ENCODE measurements around the gene TMOD4.
"Not testable (repeated sequence)": the region's sequence is repeated elsewhere in the genome, so short reads cannot be mapped to it uniquely, and the experiment has no call there.

The TMOD4 gene

GRCh38 chr1:151194894-151195594, 19.3 kb upstream of the TMOD4 start:
- not testable (repeated sequence) for H2AFZ ChIP-seq (ENCODE audit: low read depth, low read length); H3K36me3 ChIP-seq (ENCODE audit: control insufficient read depth in 1 of 2, insufficient read depth in 2 of 2, low read depth in 1 of 2, low read length in 2 of 2); H3K9me3 ChIP-seq (ENCODE audit: control insufficient read depth, low read length); H3K79me1 ChIP-seq (replicated peaks; ENCODE audit: low read length, poor library complexity, severe bottlenecking); H4K8ac ChIP-seq (ENCODE audit: low read length); H4K91ac ChIP-seq (ENCODE audit: low read length); H3K27me3 ChIP-seq (ENCODE audit: control insufficient read depth in 1 of 2, insufficient read depth in 1 of 2, low read length in 2 of 2); H2BK120ac ChIP-seq (ENCODE audit: low read depth, low read length); H2BK12ac ChIP-seq (ENCODE audit: low read length in 2 of 2); H3K4me1 ChIP-seq (ENCODE audit: control insufficient read depth, insufficient read depth, low read depth, low read length); H3K4me2 ChIP-seq (ENCODE audit: low read length, poor library complexity, severe bottlenecking); H2BK5ac ChIP-seq (ENCODE audit: low read depth, low read length, poor library complexity, severe bottlenecking); H3K18ac ChIP-seq (ENCODE audit: low read depth in 1 of 2, low read length in 2 of 2); H2AK5ac ChIP-seq (ENCODE audit: low read length, severe bottlenecking); H3K4ac ChIP-seq (ENCODE audit: low read depth in 1 of 2, low read length in 2 of 2); H3K23ac ChIP-seq (ENCODE audit: low read length in 2 of 2)
- Histone ChIP-seq H3K27ac (ENCODE audit: low read length, poor library complexity, severe bottlenecking) (peak overlapping the region; percentile 76), H3K4me3 (ENCODE audit: insufficient read depth in 1 of 2, low read depth in 1 of 2, low read length in 2 of 2) (peak overlapping the region in 1 of 2 experiments; percentile 53), H2BK15ac (ENCODE audit: low read depth, poor library complexity, severe bottlenecking) (peak overlapping the region; percentile 82), H3K9ac (ENCODE audit: low read length) (peak overlapping the region; percentile 86), H3K14ac (ENCODE audit: low read length in 2 of 2) (peak overlapping the region in 1 of 2 experiments; percentile 6)
- WGBS: 80% methylated on average over 9 of the region's 17 CpGs
- DNase-seq: peak; percentile 56

GRCh38 chr1:151193856-151194255, 18.1 kb upstream of the TMOD4 start:
- no CpG with 5 or more reads among the region's 1 CpG for WGBS
- no peak overlapping the region for H3K23ac ChIP-seq (ENCODE audit: low read length in 2 of 2)
- no peak overlapping the region for H4K91ac ChIP-seq (ENCODE audit: low read length)
- no peak overlapping the region for H3K14ac ChIP-seq (ENCODE audit: low read length in 2 of 2)
- H3K79me1 ChIP-seq (replicated peaks; ENCODE audit: low read length, poor library complexity, severe bottlenecking): peaks cover 7% of the 10 kb centered on the region
- no peak overlapping the region for H2BK15ac ChIP-seq (ENCODE audit: low read depth, poor library complexity, severe bottlenecking)
- no peak overlapping the region for H3K4me2 ChIP-seq (ENCODE audit: low read length, poor library complexity, severe bottlenecking)
- H3K9ac ChIP-seq (ENCODE audit: low read length): no peak overlapping the region
- H2AFZ ChIP-seq (ENCODE audit: low read depth, low read length): no peak overlapping the region
- H3K18ac ChIP-seq (ENCODE audit: low read depth in 1 of 2, low read length in 2 of 2): no peak overlapping the region
- H3K27ac ChIP-seq (ENCODE audit: low read length, poor library complexity, severe bottlenecking): no peak overlapping the region
- no peak for DNase-seq
- peaks cover 5% of the 10 kb centered on the region for H3K4me1 ChIP-seq (ENCODE audit: control insufficient read depth, insufficient read depth, low read depth, low read length)
- no peak overlapping the region for H2BK12ac ChIP-seq (ENCODE audit: low read length in 2 of 2)
- no peak overlapping the region for H3K4me3 ChIP-seq (ENCODE audit: insufficient read depth in 1 of 2, low read depth in 1 of 2, low read length in 2 of 2)
- no peaks in the 10 kb centered on the region for H3K27me3 ChIP-seq (ENCODE audit: control insufficient read depth in 1 of 2, insufficient read depth in 1 of 2, low read length in 2 of 2)
- H3K9me3 ChIP-seq (ENCODE audit: control insufficient read depth, low read length): no peaks in the 10 kb centered on the region
- H3K36me3 ChIP-seq (ENCODE audit: control insufficient read depth in 1 of 2, insufficient read depth in 2 of 2, low read depth in 1 of 2, low read length in 2 of 2): no peaks in the 10 kb centered on the region
- H2BK120ac ChIP-seq (ENCODE audit: low read depth, low read length): no peak overlapping the region
- H2BK5ac ChIP-seq (ENCODE audit: low read depth, low read length, poor library complexity, severe bottlenecking): no peak overlapping the region
- no peak overlapping the region for H2AK5ac ChIP-seq (ENCODE audit: low read length, severe bottlenecking)
- H4K8ac ChIP-seq (ENCODE audit: low read length): no peak overlapping the region
- no peak overlapping the region for H3K4ac ChIP-seq (ENCODE audit: low read depth in 1 of 2, low read length in 2 of 2)

- H3K4me2 ChIP-seq (ENCODE audit: low read length, poor library complexity, severe bottlenecking): no peak overlapping the region
- H2BK12ac ChIP-seq (ENCODE audit: low read length in 2 of 2): no peak overlapping the region
- no peak overlapping the region for H3K23ac ChIP-seq (ENCODE audit: low read length in 2 of 2)
- H3K9me3 ChIP-seq (ENCODE audit: control insufficient read depth, low read length): no peaks in the 10 kb centered on the region
- no peaks in the 10 kb centered on the region for H3K27me3 ChIP-seq (ENCODE audit: control insufficient read depth in 1 of 2, insufficient read depth in 1 of 2, low read length in 2 of 2)
- peaks cover 10% of the 10 kb centered on the region for H3K79me1 ChIP-seq (replicated peaks; ENCODE audit: low read length, poor library complexity, severe bottlenecking)
- no peak overlapping the region for H3K4me3 ChIP-seq (ENCODE audit: insufficient read depth in 1 of 2, low read depth in 1 of 2, low read length in 2 of 2)
- H4K8ac ChIP-seq (ENCODE audit: low read length): no peak overlapping the region
- H2AK5ac ChIP-seq (ENCODE audit: low read length, severe bottlenecking): no peak overlapping the region
- no peak overlapping the region for H2BK120ac ChIP-seq (ENCODE audit: low read depth, low read length)
- H3K18ac ChIP-seq (ENCODE audit: low read depth in 1 of 2, low read length in 2 of 2): no peak overlapping the region
- H3K36me3 ChIP-seq (ENCODE audit: control insufficient read depth in 1 of 2, insufficient read depth in 2 of 2, low read depth in 1 of 2, low read length in 2 of 2): no peaks in the 10 kb centered on the region
- H3K4ac ChIP-seq (ENCODE audit: low read depth in 1 of 2, low read length in 2 of 2): no peak overlapping the region
- H4K91ac ChIP-seq (ENCODE audit: low read length): no peak overlapping the region
- peaks cover 5% of the 10 kb centered on the region for H3K4me1 ChIP-seq (ENCODE audit: control insufficient read depth, insufficient read depth, low read depth, low read length)
- no peak overlapping the region for H3K9ac ChIP-seq (ENCODE audit: low read length)
- H3K14ac ChIP-seq (ENCODE audit: low read length in 2 of 2): no peak overlapping the region
- H2AFZ ChIP-seq (ENCODE audit: low read depth, low read length): no peak overlapping the region
- no peak overlapping the region for H2BK5ac ChIP-seq (ENCODE audit: low read depth, low read length, poor library complexity, severe bottlenecking)
- no peak for DNase-seq
- H2BK15ac ChIP-seq (ENCODE audit: low read depth, poor library complexity, severe bottlenecking): no peak overlapping the region
- no peak overlapping the region for H3K27ac ChIP-seq (ENCODE audit: low read length, poor library complexity, severe bottlenecking)
- WGBS: 96% methylated on average over 6 of the region's 6 CpGs
These were observed 17.5 kb upstream of the TMOD4 start for GRCh38 chr1:151193304-151193703.

GRCh38 chr1:151192047-151192446, 16.3 kb upstream of the TMOD4 start:
- peak overlapping the region; percentile 18 for H2AFZ ChIP-seq (ENCODE audit: low read depth, low read length)
- no peak overlapping the region for H3K23ac ChIP-seq (ENCODE audit: low read length in 2 of 2)
- H3K4me1 ChIP-seq (ENCODE audit: control insufficient read depth, insufficient read depth, low read depth, low read length): peaks cover 4% of the 10 kb centered on the region
- H3K36me3 ChIP-seq (ENCODE audit: control insufficient read depth in 1 of 2, insufficient read depth in 2 of 2, low read depth in 1 of 2, low read length in 2 of 2): no peaks in the 10 kb centered on the region
- H3K4me2 ChIP-seq (ENCODE audit: low read length, poor library complexity, severe bottlenecking): no peak overlapping the region
- H3K4me3 ChIP-seq (ENCODE audit: insufficient read depth in 1 of 2, low read depth in 1 of 2, low read length in 2 of 2): no peak overlapping the region
- H2BK12ac ChIP-seq (ENCODE audit: low read length in 2 of 2): no peak overlapping the region
- no peak for DNase-seq
- H4K8ac ChIP-seq (ENCODE audit: low read length): no peak overlapping the region
- no peak overlapping the region for H3K4ac ChIP-seq (ENCODE audit: low read depth in 1 of 2, low read length in 2 of 2)
- H3K27me3 ChIP-seq (ENCODE audit: control insufficient read depth in 1 of 2, insufficient read depth in 1 of 2, low read length in 2 of 2): no peaks in the 10 kb centered on the region
- no peak overlapping the region for H2BK120ac ChIP-seq (ENCODE audit: low read depth, low read length)
- H3K9ac ChIP-seq (ENCODE audit: low read length): no peak overlapping the region
- H3K79me1 ChIP-seq (replicated peaks; ENCODE audit: low read length, poor library complexity, severe bottlenecking): peaks cover 9% of the 10 kb centered on the region
- H3K14ac ChIP-seq (ENCODE audit: low read length in 2 of 2): no peak overlapping the region
- no peak overlapping the region for H3K27ac ChIP-seq (ENCODE audit: low read length, poor library complexity, severe bottlenecking)
- H3K9me3 ChIP-seq (ENCODE audit: control insufficient read depth, low read length): no peaks in the 10 kb centered on the region
- no peak overlapping the region for H4K91ac ChIP-seq (ENCODE audit: low read length)
- H2AK5ac ChIP-seq (ENCODE audit: low read length, severe bottlenecking): no peak overlapping the region
- H2BK5ac ChIP-seq (ENCODE audit: low read depth, low read length, poor library complexity, severe bottlenecking): no peak overlapping the region
- WGBS: 79% methylated on average over 6 of the region's 7 CpGs
- H2BK15ac ChIP-seq (ENCODE audit: low read depth, poor library complexity, severe bottlenecking): no peak overlapping the region
- H3K18ac ChIP-seq (ENCODE audit: low read depth in 1 of 2, low read length in 2 of 2): no peak overlapping the region
